ENCODE results near the gene FCRLB. TPM values are rescaled to one million over a fixed set of nuclear protein-coding genes. Genes with fewer than 3 reads are reported as not detected.

The FCRLB gene
- total and polyA plus RNA-seq, 12 donors, result 0.11 to 0.88 (median 0.32) TPM

DNA sequence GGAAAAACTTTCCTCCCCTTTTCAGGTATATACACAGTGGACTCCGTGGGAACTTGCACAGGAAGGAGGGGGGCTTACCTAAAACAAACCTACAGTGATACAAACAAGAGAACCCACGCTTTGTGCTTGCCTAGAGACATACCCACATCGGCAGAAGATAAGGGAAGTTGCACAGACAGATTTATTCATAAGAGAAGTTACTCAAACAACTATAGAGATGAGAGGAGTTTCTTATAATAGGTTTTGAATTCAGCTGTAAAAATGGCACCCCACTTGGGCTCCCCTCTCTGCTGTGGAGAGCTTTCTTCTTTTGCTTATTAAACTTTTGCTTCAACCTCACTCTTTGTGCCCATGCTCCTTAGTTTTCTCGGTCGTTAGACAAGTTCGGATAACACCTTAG, 26.5 kb downstream of the FCRLB start:
- no peak for TF ChIP-seq CTCF (IDR thresholded peaks at IDR 0.05)
- Histone ChIP-seq H3K9me3 (no peaks in the 10 kb centered on the region), H3K27me3 (peaks cover 0 to 13% (median 0%) of the 10 kb centered on the region in 7 donors), H3K27ac (no peak overlapping the region), H3K36me3 (peaks cover 0 to 19% (median 9%) of the 10 kb centered on the region in 9 donors), H3K4me1 (peaks cover 4 to 34% (median 14%) of the 10 kb centered on the region in 9 donors), H3K4me3 (no peak overlapping the region)
- intact Hi-C loops (cut with DNase I), result loop anchor here in 9 of 10 donors (10.0 kb wide), 5 partner anchors 103 to 353 kb away; no protein-coding TSS in a partner anchor
- DNase-seq (no peak), ATAC-seq (no peak)
- WGBS, 2 donors, result 59 to 69% methylated on average over 6 of the region's 6 CpGs

DNA sequence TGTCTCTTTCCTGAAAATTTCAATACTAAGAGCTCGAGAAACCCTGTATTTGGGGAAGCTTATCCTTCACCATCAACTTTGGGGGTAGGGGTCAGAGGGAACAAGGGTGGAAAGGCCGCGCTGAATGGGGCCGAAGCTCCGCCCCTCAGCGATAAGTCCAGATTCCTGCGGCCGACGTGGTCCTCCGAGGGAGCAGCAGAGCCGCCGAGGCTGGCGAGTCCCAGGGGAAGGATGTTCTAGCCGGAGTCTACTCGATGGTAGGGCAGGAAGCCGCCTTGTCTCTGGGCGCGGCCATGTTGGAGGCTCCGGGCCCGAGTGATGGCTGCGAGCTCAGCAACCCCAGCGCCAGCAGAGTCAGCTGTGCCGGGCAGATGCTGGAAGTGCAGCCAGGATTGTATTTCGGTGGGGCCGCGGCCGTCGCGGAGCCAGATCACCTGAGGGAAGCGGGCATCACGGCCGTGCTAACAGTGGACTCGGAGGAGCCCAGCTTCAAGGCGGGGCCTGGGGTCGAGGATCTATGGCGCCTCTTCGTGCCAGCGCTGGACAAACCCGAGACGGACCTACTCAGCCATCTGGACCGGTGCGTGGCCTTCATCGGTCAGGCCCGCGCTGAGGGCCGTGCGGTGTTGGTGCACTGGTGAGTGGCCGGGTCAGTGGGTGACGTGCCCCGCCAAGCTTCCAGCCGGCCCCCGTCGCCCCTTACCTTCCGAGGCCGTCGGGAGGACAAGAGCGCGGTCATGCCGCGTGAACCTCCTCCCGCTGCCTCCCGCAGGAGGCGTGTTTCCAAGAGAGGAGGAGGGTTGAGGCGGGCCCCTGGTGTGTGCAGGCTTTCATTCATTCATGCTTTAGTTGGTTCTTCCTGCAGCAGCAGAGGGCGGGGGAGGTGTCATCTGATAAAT, 28.4 kb downstream of the FCRLB start, which contains the start of gene DUSP12:
DUSP12 (plus strand) TSS at position 278 of the 899 bp plus-strand sequence; CDS start at position 294, 16 bp downstream.
- peaks cover 4 to 27% (median 14%) of the 10 kb centered on the region in 9 donors for H3K4me1 ChIP-seq
- peak in 4 of 9 donors; percentile 27 to 48 (median 40) for TF ChIP-seq CTCF (IDR thresholded peaks at IDR 0.05)
- H3K9me3 ChIP-seq, result no peaks in the 10 kb centered on the region
- peaks cover 0 to 13% (median 0%) of the 10 kb centered on the region in 7 donors for H3K27me3 ChIP-seq
- H3K36me3 ChIP-seq, result peaks cover 0 to 38% (median 26%) of the 10 kb centered on the region in 9 donors
- WGBS, 2 donors, result 0 to 1% methylated on average over 65 of the region's 65 CpGs
- peak; percentile 92 to 96 for DNase-seq
- H3K4me3 ChIP-seq, result peak within 1 kb of the TSS; percentile 60 to 98 (median 88)
- peak; percentile 99 to 100 (median 100) for ATAC-seq
- peak within 1 kb of the TSS; percentile 70 to 95 (median 89) for H3K27ac ChIP-seq
- intact Hi-C loops (cut with DNase I), result loop anchor here in 9 of 10 donors (5.0 to 10.0 kb wide), 6 partner anchors 105 to 702 kb away; partner anchors contain the start of gene USF1 (in 1 of the 9)

- intact Hi-C loops (cut with DNase I), result no loop called here
- no peak overlapping the region for H3K27ac ChIP-seq
Measured at GRCh38 chr1:161763522-161764098, 42.3 kb downstream of the FCRLB start.

More at GRCh38 chr1:161763522-161764098, 42.3 kb downstream of the FCRLB start:
- DNase-seq (no peak), ATAC-seq (no peak)
- TF ChIP-seq CTCF (IDR thresholded peaks at IDR 0.05), result peak in 7 of 9 donors; percentile 21 to 56 (median 34)
- H3K4me3 ChIP-seq, result no peak overlapping the region
- H3K36me3 ChIP-seq, result peaks cover 0 to 18% (median 8%) of the 10 kb centered on the region in 9 donors
- WGBS, 2 donors, result 71 to 75% methylated on average over 7 of the region's 7 CpGs
- H3K4me1 ChIP-seq, result peaks cover 0 to 34% (median 19%) of the 10 kb centered on the region in 9 donors
- no peaks in the 10 kb centered on the region for H3K9me3 ChIP-seq
- no peaks in the 10 kb centered on the region for H3K27me3 ChIP-seq
